Measurements from ENCODE around the gene VSIG10. TPM values are rescaled to one million over a fixed set of nuclear protein-coding genes. Genes with fewer than 3 reads are reported as not detected.

Gene VSIG10
- total and polyA plus RNA-seq, 2 of the 13 experiments (the other 11 are each of a cell fraction or from before 2014, with no cell fraction given), result 25.6 to 42.5 TPM

- no peak for TF ChIP-seq KIAA2018 (CRISPR knock-in tag; IDR thresholded peaks at IDR 0.05; ENCODE audit: borderline replicate concordance)
- no peak for TF ChIP-seq SP1 (IDR thresholded peaks at IDR 0.05)
- no peak for TF ChIP-seq SP1 (CRISPR knock-in tag; IDR thresholded peaks at IDR 0.05)
- peak; percentile 53; the same call in 1 of the 2 replicates for TF ChIP-seq MIER3 (CRISPR knock-in tag; IDR thresholded peaks at IDR 0.05; ENCODE audit: borderline replicate concordance)
- TF ChIP-seq ZNF546 (CRISPR knock-in tag; conservative IDR thresholded peaks at IDR 0.05), result no peak
- peak; percentile 82 for TF ChIP-seq RNF2 (conservative IDR thresholded peaks at IDR 0.05; ENCODE audit: low read depth)
- peak; percentile 88 for TF ChIP-seq NCOR1 (IDR thresholded peaks at IDR 0.05; ENCODE audit: borderline replicate concordance, low read length)
- no peak for TF ChIP-seq HOXD1 (CRISPR knock-in tag; IDR thresholded peaks at IDR 0.05)
- TF ChIP-seq CENPT (CRISPR knock-in tag; IDR thresholded peaks at IDR 0.05; ENCODE audit: low read depth), result no peak
- TF ChIP-seq ZBED4 (CRISPR knock-in tag; IDR thresholded peaks at IDR 0.05; ENCODE audit: borderline replicate concordance), result no peak
- TF ChIP-seq KDM3A (CRISPR knock-in tag; IDR thresholded peaks at IDR 0.05; ENCODE audit: low read depth), result no peak
- no peak for TF ChIP-seq ZNF670 (CRISPR knock-in tag; IDR thresholded peaks at IDR 0.05; ENCODE audit: borderline replicate concordance)
- no peak for TF ChIP-seq AHR (CRISPR knock-in tag; IDR thresholded peaks at IDR 0.05)
- no peak for TF ChIP-seq NKX3-1 (CRISPR knock-in tag; IDR thresholded peaks at IDR 0.05)
- no peak for TF ChIP-seq ZNF224 (CRISPR knock-in tag; IDR thresholded peaks at IDR 0.05)
- no peak for TF ChIP-seq GPBP1L1 (CRISPR knock-in tag; IDR thresholded peaks at IDR 0.05)
Measured at GRCh38 chr12:118124333-118124874, 20.6 kb upstream of the VSIG10 start (continued).
